ENCODE measurements around the gene OBSL1. TPM values are rescaled to one million over a fixed set of nuclear protein-coding genes. Genes with fewer than 3 reads are reported as not detected.

Gene OBSL1
- total and polyA plus RNA-seq, 4 donors, result 53.3 to 178 (median 146) TPM

DNA sequence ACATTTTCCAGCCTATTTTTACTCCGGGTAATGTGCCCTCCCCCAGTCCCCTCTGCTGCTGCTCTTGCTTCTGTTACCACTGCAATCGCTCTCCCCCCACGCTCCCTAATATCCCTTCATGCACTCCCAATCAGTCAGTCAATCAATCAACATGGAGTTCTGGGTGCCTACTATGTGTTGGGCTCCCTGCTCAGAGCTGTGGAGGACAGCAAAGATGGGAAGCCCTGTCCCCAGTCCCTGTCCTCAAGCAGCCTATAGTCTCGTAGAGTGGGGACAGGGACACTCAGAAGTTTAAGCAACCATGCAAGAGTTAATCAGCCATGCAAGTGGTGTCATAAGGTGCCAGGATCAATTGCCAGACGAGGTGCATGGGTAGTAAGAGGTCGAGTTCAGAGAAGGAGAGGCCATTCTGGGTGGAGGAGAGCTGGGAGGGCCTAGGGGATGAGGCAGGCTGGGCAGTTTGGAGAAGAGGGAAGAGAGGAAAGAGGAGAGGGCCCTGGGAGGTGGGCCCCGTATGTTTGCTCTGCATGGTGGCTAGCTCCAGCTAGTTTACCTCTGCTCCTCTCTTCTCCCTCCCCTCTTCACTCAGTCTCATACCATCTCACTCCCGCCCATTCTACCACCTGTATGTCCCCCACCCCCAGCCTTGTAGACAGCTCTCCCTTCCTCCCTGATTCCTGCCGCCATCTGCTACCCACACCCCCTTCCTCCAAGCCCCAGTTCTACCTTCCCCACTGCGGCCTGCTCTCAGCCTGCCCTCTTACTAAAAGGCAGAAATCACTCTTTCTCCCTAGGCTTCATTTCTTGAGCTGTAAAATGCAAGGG, 53.2 kb downstream of the OBSL1 start:
- no peak for DNase-seq (ENCODE audit: low read depth in 4 of 6, low spot score in 6 of 6)
- H3K27ac ChIP-seq (ENCODE audit: low read depth, low read length), result no peak overlapping the region
- H3K36me3 ChIP-seq (ENCODE audit: control insufficient read depth, insufficient read depth, low read length), result peaks cover 6% of the 10 kb centered on the region
- no peaks in the 10 kb centered on the region for H3K9me3 ChIP-seq (ENCODE audit: control insufficient read depth, insufficient read depth, low read length)
- H3K27me3 ChIP-seq (ENCODE audit: control insufficient read depth, insufficient read depth, low read length), result peaks cover 18% of the 10 kb centered on the region
- peaks cover 95% of the 10 kb centered on the region for H3K4me1 ChIP-seq (ENCODE audit: control insufficient read depth, insufficient read depth, low read length)
- H3K4me3 ChIP-seq (ENCODE audit: low read depth, low read length), result peak overlapping the region; percentile 13
- WGBS (ENCODE audit: insufficient coverage), result 66% methylated on average over 9 of the region's 10 CpGs

DNA sequence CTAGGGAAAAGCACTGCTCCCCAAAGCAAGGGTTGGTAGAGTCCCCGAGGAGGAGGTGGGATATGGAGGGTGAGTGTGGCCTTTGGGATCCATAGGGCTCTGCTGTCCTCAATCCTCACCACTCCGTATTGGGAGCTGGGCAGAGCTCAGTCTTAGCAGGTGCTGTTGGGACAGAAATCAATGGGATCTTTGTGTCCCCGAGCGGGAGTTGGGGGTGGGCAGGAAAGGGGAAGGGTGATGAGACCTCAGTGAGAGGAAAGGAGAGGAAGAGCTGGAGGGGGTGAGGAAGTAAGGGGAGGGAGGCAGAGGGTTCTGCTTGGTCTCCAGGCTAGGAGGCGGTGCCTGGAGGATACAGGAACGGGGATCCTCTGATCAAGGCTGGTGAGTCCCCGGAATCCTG, 54.5 kb downstream of the OBSL1 start:
- Histone ChIP-seq H3K36me3 (ENCODE audit: control insufficient read depth, insufficient read depth, low read length) (peaks cover 6% of the 10 kb centered on the region), H3K4me3 (ENCODE audit: low read depth, low read length) (peak overlapping the region; percentile 13), H3K27me3 (ENCODE audit: control insufficient read depth, insufficient read depth, low read length) (peaks cover 25% of the 10 kb centered on the region), H3K9me3 (ENCODE audit: control insufficient read depth, insufficient read depth, low read length) (no peaks in the 10 kb centered on the region), H3K27ac (ENCODE audit: low read depth, low read length) (peak overlapping the region; percentile 73), H3K4me1 (ENCODE audit: control insufficient read depth, insufficient read depth, low read length) (peaks cover 96% of the 10 kb centered on the region)
- peak in 2 of 6 donors; percentile 52 to 56 for DNase-seq (ENCODE audit: low read depth in 4 of 6, low spot score in 6 of 6)
- WGBS (ENCODE audit: insufficient coverage), result 50% methylated on average over 7 of the region's 7 CpGs

DNA sequence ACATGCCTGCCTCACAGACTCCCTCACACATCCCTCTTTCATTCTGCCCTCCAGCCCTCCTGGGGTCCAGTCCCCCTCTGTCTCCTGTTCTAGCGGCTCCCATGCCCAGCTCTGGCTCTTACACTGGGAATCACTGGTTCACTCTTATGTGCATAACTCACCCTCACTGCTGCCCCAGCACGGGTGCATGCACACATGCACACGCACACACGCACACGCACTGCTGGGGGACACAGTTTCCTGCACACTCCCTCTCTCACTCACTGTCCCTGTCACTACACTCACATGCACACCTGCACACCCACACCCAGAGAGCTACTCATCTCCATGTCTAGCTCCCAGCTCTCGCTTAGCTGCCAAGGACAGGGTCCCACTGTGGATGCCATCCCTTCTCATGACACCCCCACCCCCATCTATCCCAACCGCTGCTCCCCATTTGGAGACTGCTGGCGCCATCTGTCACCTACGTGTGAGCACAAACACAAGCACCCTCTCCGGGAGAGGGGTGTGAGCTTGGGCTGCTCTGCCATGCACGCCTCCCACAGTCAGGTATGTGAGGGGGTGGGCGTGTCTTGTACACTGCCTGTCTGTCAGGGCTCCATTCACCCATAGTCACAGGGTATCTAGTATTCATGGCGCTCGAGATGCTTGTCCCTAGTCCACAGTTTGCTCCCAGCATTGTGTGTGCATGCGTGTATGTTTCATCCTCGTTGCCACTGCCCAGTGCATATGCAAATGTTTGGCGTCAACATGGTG, 55.3 kb downstream of the OBSL1 start:
- peaks cover 96% of the 10 kb centered on the region for H3K4me1 ChIP-seq (ENCODE audit: control insufficient read depth, insufficient read depth, low read length)
- H3K4me3 ChIP-seq (ENCODE audit: low read depth, low read length), result peak overlapping the region; percentile 13
- peak in 2 of 6 donors; percentile 31 to 61 for DNase-seq (ENCODE audit: low read depth in 4 of 6, low spot score in 6 of 6)
- 69% methylated on average over 17 of the region's 17 CpGs for WGBS (ENCODE audit: insufficient coverage)
- H3K9me3 ChIP-seq (ENCODE audit: control insufficient read depth, insufficient read depth, low read length), result no peaks in the 10 kb centered on the region
- peaks cover 6% of the 10 kb centered on the region for H3K36me3 ChIP-seq (ENCODE audit: control insufficient read depth, insufficient read depth, low read length)
- peaks cover 28% of the 10 kb centered on the region for H3K27me3 ChIP-seq (ENCODE audit: control insufficient read depth, insufficient read depth, low read length)
- peak overlapping the region; percentile 73 for H3K27ac ChIP-seq (ENCODE audit: low read depth, low read length)

DNA sequence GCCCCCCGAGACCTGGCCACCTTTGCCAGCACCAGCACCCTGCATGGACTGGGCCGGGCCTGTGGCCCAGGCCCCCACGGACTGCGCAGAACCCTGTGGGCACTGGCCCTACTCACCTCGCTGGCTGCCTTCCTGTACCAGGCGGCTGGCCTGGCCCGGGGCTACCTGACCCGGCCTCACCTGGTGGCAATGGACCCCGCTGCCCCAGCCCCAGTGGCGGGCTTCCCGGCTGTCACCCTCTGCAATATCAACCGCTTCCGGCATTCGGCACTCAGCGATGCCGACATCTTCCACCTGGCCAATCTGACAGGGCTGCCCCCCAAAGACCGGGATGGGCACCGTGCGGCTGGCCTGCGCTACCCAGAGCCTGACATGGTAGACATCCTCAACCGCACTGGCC, 56.5 kb downstream of the OBSL1 start:
- peaks cover 36% of the 10 kb centered on the region for H3K27me3 ChIP-seq (ENCODE audit: control insufficient read depth, insufficient read depth, low read length)
- no peak for DNase-seq (ENCODE audit: low read depth in 4 of 6, low spot score in 6 of 6)
- WGBS (ENCODE audit: insufficient coverage), result 83% methylated on average over 20 of the region's 21 CpGs
- no peaks in the 10 kb centered on the region for H3K9me3 ChIP-seq (ENCODE audit: control insufficient read depth, insufficient read depth, low read length)
- H3K36me3 ChIP-seq (ENCODE audit: control insufficient read depth, insufficient read depth, low read length), result peaks cover 3% of the 10 kb centered on the region
- peak overlapping the region; percentile 9 for H3K4me3 ChIP-seq (ENCODE audit: low read depth, low read length)
- H3K4me1 ChIP-seq (ENCODE audit: control insufficient read depth, insufficient read depth, low read length), result peaks cover 96% of the 10 kb centered on the region
- peak overlapping the region; percentile 45 for H3K27ac ChIP-seq (ENCODE audit: low read depth, low read length)

GRCh38 chr2:219514196-219514761, 57.1 kb downstream of the OBSL1 start, which contains the start of gene ASIC4:
Gene ASIC4 (plus strand): TSS chr2:219514482. CDS start chr2:219514725, 243 bp downstream.
- Histone ChIP-seq H3K27ac (ENCODE audit: low read depth, low read length) (peak within 1 kb of the TSS; percentile 45), H3K36me3 (ENCODE audit: control insufficient read depth, insufficient read depth, low read length) (peaks cover 2% of the 10 kb centered on the region), H3K27me3 (ENCODE audit: control insufficient read depth, insufficient read depth, low read length) (peaks cover 36% of the 10 kb centered on the region), H3K4me1 (ENCODE audit: control insufficient read depth, insufficient read depth, low read length) (peaks cover 96% of the 10 kb centered on the region), H3K4me3 (ENCODE audit: low read depth, low read length) (peak within 1 kb of the TSS; percentile 9), H3K9me3 (ENCODE audit: control insufficient read depth, insufficient read depth, low read length) (no peaks in the 10 kb centered on the region)
- DNase-seq (ENCODE audit: low read depth in 4 of 6, low spot score in 6 of 6), result peak in 2 of 6 donors; percentile 65 to 90
- 7% methylated on average over 31 of the region's 31 CpGs for WGBS (ENCODE audit: insufficient coverage)

DNA sequence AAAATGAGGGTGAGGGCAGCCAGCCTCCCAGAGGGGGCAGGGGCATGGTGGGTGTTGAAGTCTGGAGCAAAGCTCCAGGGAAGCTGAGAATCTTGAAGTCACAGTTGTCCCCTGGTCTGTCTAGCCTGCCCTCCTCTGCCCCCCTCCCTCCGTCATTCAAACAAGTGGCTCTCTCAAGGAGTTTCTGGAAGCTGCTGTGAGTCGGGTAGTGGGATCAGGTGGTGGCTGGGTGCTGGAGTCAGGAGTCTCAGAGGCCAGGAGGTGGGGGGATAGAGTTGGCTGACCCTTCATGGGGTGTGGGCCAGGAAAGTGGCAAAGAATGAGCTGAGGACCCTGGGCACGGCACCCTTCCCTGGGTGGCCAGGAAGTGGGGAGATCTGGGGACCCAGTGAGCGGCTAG, 57.6 kb downstream of the OBSL1 start:
- peaks cover 36% of the 10 kb centered on the region for H3K27me3 ChIP-seq (ENCODE audit: control insufficient read depth, insufficient read depth, low read length)
- peak overlapping the region; percentile 45 for H3K27ac ChIP-seq (ENCODE audit: low read depth, low read length)
- H3K9me3 ChIP-seq (ENCODE audit: control insufficient read depth, insufficient read depth, low read length), result no peaks in the 10 kb centered on the region
- 13% methylated on average over 3 of the region's 4 CpGs for WGBS (ENCODE audit: insufficient coverage)
- H3K4me1 ChIP-seq (ENCODE audit: control insufficient read depth, insufficient read depth, low read length), result peaks cover 98% of the 10 kb centered on the region
- peak in 1 of 6 donors; percentile 28 for DNase-seq (ENCODE audit: low read depth in 4 of 6, low spot score in 6 of 6)
- peak overlapping the region; percentile 9 for H3K4me3 ChIP-seq (ENCODE audit: low read depth, low read length)
- H3K36me3 ChIP-seq (ENCODE audit: control insufficient read depth, insufficient read depth, low read length), result peaks cover 2% of the 10 kb centered on the region

GRCh38 chr2:219512524-219513216, 58.7 kb downstream of the OBSL1 start:
- H3K27ac ChIP-seq (ENCODE audit: low read depth, low read length), result peak overlapping the region; percentile 42
- no peaks in the 10 kb centered on the region for H3K9me3 ChIP-seq (ENCODE audit: control insufficient read depth, insufficient read depth, low read length)
- DNase-seq (ENCODE audit: low read depth in 4 of 6, low spot score in 6 of 6), result peak in 1 of 6 donors; percentile 43
- peaks cover 36% of the 10 kb centered on the region for H3K27me3 ChIP-seq (ENCODE audit: control insufficient read depth, insufficient read depth, low read length)
- H3K4me1 ChIP-seq (ENCODE audit: control insufficient read depth, insufficient read depth, low read length), result peaks cover 100% of the 10 kb centered on the region
- no peak overlapping the region for H3K4me3 ChIP-seq (ENCODE audit: low read depth, low read length)
- 30% methylated on average over 16 of the region's 16 CpGs for WGBS (ENCODE audit: insufficient coverage)
- H3K36me3 ChIP-seq (ENCODE audit: control insufficient read depth, insufficient read depth, low read length), result peaks cover 2% of the 10 kb centered on the region

DNA sequence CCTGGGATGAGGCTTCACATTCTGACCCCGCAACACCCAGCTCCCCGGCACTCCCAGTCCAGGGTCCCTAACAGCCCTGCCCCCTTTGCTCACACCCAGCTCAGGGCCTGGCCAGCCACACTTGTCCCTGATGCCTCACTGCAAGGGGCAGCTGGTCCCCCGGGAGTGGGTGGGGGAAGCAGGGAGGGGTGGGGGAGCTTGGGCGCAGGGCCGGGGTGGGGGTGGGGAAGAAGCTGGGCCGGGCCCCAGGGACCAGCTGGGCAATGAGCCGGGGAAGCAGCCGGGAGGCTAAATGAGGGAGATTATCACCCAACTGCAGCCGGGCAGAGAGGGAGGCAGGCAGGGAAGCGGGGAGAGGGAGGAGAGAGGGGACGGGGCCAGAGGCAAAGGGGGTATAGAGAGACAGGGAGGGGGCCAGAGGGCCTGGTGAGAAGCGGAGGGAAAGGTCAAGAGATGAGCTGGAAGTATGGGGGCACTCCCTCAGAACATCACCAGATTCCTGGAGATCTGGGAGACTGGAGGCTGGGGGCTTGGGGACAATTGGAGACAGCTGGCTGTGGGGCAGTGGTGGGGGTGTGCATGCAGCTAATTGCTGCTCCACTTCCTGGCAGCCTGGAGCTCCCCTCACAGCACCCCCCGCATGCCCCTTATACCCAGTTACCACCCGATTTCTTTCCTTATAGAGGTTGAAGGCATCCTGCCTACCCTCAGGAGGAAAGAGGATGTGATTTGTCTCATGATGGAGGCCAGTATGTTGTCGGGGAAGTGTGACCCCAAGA, 59.6 kb downstream of the OBSL1 start:
- DNase-seq (ENCODE audit: low read depth in 4 of 6, low spot score in 6 of 6), result peak in 2 of 6 donors; percentile 73 to 81
- Histone ChIP-seq H3K27ac (ENCODE audit: low read depth, low read length) (peak overlapping the region; percentile 42), H3K4me3 (ENCODE audit: low read depth, low read length) (no peak overlapping the region), H3K9me3 (ENCODE audit: control insufficient read depth, insufficient read depth, low read length) (no peaks in the 10 kb centered on the region), H3K4me1 (ENCODE audit: control insufficient read depth, insufficient read depth, low read length) (peaks cover 100% of the 10 kb centered on the region), H3K27me3 (ENCODE audit: control insufficient read depth, insufficient read depth, low read length) (peaks cover 36% of the 10 kb centered on the region), H3K36me3 (ENCODE audit: control insufficient read depth, insufficient read depth, low read length) (peaks cover 11% of the 10 kb centered on the region)
- 37% methylated on average over 8 of the region's 15 CpGs for WGBS (ENCODE audit: insufficient coverage)
